ENCODE results near the gene DHRSX. TPM values are rescaled to one million over a fixed set of nuclear protein-coding genes. Genes with fewer than 3 reads are reported as not detected.
A peak's percentile ranks its signal among the peaks of the same experiment; 100 is the strongest.
"Not testable (repeated sequence)": the region's sequence is repeated elsewhere in the genome, so short reads cannot be mapped to it uniquely, and the experiment has no call there.

The DHRSX gene
- polyA plus RNA-seq, 10 donors: 10.2 to 14.4 (median 12.9) TPM

GRCh38 chrX:2430265-2430825 is 70.4 kb downstream of the DHRSX start:
- no peak for DNase-seq

GRCh38 chrX:2427737-2428136 is 73.0 kb downstream of the DHRSX start:
- DNase-seq: no peak

DNA sequence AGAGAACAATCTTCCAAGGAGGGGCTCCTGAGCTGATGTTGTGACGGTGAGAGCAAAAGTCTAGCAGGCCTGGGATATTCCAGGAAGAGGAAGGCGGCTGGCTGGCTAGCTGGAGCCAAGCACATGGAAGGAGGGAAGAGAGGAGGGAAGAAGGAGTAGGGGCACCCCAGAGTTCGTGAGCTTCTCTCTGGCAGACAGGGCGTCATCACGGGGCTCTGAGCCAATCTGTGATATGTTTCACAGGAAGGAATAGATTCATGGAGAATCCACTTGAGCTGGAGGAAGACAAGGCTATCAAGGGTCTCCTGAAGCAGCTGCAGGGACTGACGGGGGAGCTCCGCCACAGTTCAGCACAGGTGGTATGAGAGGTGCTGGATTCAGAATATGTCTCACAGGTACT is 73.6 kb downstream of the DHRSX start:
- no peak for DNase-seq

DNA sequence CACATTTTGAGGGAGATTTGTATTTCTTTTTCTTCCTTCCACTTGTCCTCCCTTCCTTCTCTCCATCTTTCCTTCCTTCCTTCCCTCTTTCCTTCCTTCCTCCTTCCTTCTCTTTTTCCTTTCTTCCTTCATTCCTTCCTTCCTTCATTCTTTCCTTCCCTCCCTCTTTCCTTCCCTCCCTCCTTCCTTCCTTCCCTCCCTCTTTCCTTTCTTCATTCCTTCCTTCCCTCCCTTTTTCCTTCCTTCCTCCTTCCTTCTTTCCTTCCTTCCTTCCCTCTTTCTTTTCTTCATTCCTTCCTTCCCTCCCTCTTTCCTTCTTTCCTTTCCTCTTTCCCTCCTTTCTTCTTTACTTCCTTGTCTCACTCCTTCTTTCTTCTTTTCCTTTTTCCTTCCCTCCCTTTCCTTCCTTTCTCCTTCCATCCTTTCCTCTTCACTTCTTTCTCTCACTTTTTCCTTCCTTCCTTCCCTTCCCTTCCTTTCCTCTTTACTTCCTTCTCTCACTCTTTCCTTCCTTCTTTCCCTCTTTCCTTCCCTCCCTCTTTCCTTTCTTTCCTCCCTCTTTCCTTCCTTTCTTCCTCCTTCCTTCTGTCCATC is 74.4 kb downstream of the DHRSX start:
- DNase-seq: no peak

- no peak for DNase-seq
Measured at GRCh38 chrX:2425286-2426071, 75.3 kb downstream of the DHRSX start.

GRCh38 chrX:2424317-2424716 is 76.5 kb downstream of the DHRSX start:
- no peak for DNase-seq

- no peak for DNase-seq
Measured at GRCh38 chrX:2423899-2424298, 76.9 kb downstream of the DHRSX start.

DNA sequence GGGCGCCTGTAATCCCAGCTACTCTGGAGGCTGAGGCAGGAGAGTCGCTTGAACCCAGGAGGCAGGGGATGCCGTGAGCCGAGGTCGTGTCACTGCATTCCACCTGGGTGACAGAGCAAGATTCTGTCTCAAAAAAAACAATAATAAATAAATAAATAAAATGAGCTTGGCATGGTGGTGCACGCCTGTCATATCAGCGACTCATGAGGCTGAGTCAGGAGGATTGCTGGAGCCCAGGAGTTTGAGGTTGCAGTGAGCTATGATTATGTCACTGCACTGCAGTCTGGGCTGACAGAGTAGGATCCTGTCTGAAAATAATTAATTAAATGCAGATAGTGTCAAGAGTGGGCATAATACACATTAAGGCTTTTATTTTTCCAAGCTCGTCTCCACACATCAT is 77.5 kb downstream of the DHRSX start:
- DNase-seq: no peak

DNA sequence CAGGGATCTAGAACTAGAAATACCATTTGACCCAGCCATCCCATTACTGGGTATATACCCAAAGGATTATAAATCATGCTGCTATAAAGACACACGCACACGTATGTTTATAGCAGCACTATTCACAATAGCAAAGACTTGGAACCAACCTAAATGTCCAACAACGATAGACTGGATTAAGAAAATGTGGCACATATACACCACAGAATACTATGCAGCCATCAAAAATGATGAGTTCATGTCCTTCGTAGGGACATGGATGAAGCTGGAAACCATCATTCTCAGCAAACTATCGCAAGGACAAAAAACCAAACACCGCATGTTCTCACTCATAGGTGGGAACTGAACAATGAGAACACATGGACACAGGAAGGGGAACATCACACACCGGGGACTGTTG is 81.4 kb downstream of the DHRSX start:
- not testable (repeated sequence) for DNase-seq

GRCh38 chrX:2418000-2418399 is 82.8 kb downstream of the DHRSX start:
- DNase-seq: no peak

- no peak for DNase-seq
Measured at GRCh38 chrX:2416851-2417604, 83.7 kb downstream of the DHRSX start.

DNA sequence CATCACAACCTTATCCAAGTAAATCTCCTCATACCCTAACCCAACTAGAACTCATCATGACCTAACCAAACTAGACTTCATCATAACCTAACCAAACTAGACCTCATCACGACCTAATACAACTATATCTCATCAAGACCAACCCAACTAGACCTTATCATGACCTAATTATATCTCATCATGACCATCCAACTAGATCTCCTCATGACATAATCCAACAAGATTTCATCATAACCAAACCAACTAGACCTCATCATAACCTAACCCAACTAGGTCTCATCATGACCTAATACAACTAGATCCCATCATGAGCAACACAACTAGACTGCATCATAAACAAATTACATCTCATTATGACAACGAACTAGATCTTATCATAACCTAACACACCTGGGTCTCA is 86.4 kb downstream of the DHRSX start:
- no peak for DNase-seq

DNA sequence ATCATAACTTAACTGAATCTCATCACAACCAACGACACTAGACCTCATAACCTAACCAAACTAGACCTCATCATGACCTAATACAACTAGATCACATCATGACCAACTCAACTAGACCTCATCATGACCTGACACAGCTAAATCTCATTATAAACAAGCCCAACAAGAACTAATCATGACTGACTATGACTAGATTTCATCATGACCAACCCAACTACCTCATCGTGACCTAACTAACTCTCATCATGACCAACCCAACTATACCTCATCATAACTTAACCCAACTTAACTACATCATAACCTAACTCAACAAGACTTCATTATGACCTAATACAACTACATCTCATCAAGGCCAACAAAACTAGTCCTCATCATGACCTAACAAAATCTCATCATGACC is 86.8 kb downstream of the DHRSX start:
- DNase-seq: no peak

DNA sequence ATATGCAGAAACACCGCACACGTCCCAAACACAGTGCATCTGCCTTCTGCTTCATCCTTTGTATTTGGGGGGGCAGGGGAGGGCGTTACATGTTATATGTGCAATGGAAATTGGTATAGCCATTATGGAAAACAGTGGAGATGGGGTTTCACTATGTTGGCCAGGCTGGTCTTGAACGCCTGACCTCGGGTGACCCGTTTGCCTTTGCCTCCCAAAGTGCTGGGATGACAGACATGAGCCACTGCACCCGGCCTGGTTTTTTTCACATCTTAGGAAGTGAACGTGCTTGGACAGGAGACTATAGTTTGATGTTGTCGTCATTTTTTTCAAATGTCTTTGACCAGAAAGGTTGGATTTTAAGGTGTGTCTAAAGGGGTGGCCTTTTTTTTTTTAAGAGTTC is 88.6 kb downstream of the DHRSX start:
- DNase-seq: no peak

- DNase-seq: no peak
Measured at GRCh38 chrX:2410279-2411020, 90.3 kb downstream of the DHRSX start.

GRCh38 chrX:2409796-2410195 is 91.0 kb downstream of the DHRSX start:
- no peak for DNase-seq

DNA sequence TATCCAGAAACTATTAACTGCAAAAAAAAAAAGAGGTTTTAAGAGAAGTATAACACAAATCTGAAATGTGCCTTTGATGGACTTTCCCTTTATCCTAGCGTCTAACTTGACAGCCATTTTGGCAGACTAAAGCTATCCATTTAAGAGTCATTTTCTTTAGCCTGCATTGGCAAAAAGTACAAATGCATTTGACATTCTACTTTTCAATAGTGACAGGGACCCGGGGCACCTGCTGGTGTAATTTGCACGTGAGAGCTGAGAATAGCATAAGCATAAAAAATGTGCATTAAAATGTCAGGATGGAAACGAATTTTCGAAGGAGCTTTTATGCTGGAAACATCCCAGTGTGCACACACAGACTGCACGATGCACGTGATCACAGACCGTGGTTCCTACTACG is 91.9 kb downstream of the DHRSX start:
- DNase-seq: no peak

- DNase-seq: no peak
Measured at GRCh38 chrX:2406891-2407518, 93.8 kb downstream of the DHRSX start.

GRCh38 chrX:2404776-2405175 is 96.0 kb downstream of the DHRSX start:
- no peak for DNase-seq

GRCh38 chrX:2402361-2402690 is 98.5 kb downstream of the DHRSX start:
- no peak for DNase-seq

DNA sequence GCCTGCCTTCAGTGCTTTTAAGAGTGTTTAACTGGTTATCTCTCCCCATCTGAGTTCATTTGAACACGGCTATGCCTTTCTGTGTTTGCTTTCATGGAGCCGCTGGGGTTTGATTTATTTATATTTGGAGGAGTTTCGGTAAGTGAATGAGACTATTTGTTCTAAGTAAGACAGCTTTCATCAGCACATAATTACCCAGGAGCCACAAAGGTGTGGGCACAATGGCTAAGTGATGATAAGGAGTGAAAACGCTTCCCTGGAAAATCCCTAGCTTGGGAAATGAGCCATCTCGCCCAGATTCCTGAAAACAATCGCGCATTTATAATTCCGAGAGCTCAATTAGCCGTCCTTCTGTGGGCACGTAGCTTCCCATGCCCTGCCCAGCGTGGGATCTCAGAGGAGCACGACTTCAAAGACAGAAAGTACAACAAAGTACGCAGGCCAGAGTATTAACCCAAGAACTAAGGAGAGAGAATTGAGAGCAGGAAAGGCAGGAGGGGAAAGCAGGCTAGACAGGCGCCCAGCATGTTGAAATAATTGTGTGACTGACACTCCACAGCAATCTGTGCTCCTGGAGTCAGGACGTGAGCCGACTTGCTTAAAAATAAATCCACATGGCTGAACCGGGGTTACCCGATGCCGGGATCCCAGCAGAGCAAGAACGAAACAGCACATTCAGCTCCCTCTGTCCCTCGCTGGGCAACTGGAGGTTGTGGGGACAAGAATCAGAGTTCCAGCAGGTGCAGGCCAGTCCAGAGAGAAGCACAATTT is 99.0 kb downstream of the DHRSX start:
- DNase-seq: peak in 1 of 3 donors; percentile 15

All from muscle of back (tissue), 11 donors.